A549 (cell line): ENCODE data around the gene HMGN3. TPM values are rescaled to one million over a fixed set of nuclear protein-coding genes. Genes with fewer than 3 reads are reported as not detected.

Source experiments
- ATAC-seq, 2 experiments: fragments of 200-7000 bp in 1 of 2; fragments of >200 bp in 1 of 2; cut with Nextera tagmentation in 1 of 2; cut with Tn5 transposase in 1 of 2; 3 replicates each; pipeline versions ENCODE4 v1.8.0 to v1.9.1; 2018 to 2020; ENCODE audit warnings: mild to moderate bottlenecking in 1 of 2, moderate library complexity in 1 of 2
- CTCF ChIA-PET: fragments of 300-600 bp; sonication (Branson Sonifier 250); formaldehyde crosslinking; extraction: SDS; loops from one replicate; lab custom pipeline; 2021; ENCODE audit warnings: antibody characterized with exemption, inconsistent platforms; lab: Yijun Ruan, JAX
- POLR2A ChIA-PET: fragments of 350-600 bp; formaldehyde crosslinking; extraction: SDS; loops from one replicate; lab custom pipeline; 2021; ENCODE audit warnings: antibody characterized with exemption, inconsistent platforms; lab: Yijun Ruan, JAX
- DNase-seq, 2 experiments: peaks; one replicate each; pipeline versions ENCODE4 v3.0.0 to v3.0.0-alpha.2; 2011 to 2016; ENCODE audit warnings: low read depth in 1 of 2, low spot score in 1 of 2
- FAIRE-seq: peaks from 2 replicates; lab custom pipeline; 2011; peaks lifted over from hg19 to GRCh38; lab: Jason Lieb, UNC
- H3K27ac ChIP-seq, 2 experiments: fragments of >200 bp; sonication (Bioruptor Twin); formaldehyde crosslinking; 3 replicates each; pipeline ENCODE4 v1.5.1; 2016 to 2017
- H3K4me1 ChIP-seq: fragments of >200 bp; sonication (Bioruptor Twin); formaldehyde crosslinking; 3 replicates; pipeline ENCODE4 v1.6.1; 2016
- H3K4me2 ChIP-seq: fragments of >200 bp; sonication (Bioruptor Twin); formaldehyde crosslinking; 3 replicates; pipeline ENCODE4 v1.6.1; 2016
- H3K4me3 ChIP-seq: fragments of >200 bp; sonication (Bioruptor Twin); formaldehyde crosslinking; 3 replicates; pipeline ENCODE4 v1.5.1; 2016
- H3K9me3 ChIP-seq: fragments of >200 bp; sonication (Bioruptor Twin); formaldehyde crosslinking; 3 replicates; pipeline ENCODE4 v1.6.1; 2016
- CHD2 ChIP-seq: fragments of 150-350 bp; IDR thresholded peaks from 2 replicates; pipeline ENCODE4 v1.6.1; 2014; ENCODE audit warnings: low read length; ENCODE audit not compliant: partially characterized antibody
- EHMT2 ChIP-seq: fragments of 200-600 bp; sonication (generic); IDR thresholded peaks from 2 replicates; pipeline ENCODE4 v1.6.1; 2016; ENCODE audit warnings: antibody characterized with exemption, low read depth, mild to moderate bottlenecking, moderate library complexity
- EP300 ChIP-seq, 2 experiments: fragments of >200 bp; sonication (Bioruptor Twin); formaldehyde crosslinking; IDR thresholded peaks; 2 replicates in 1 of 2; 3 replicates in 1 of 2; pipeline ENCODE4 v1.6.1; 2016 to 2017
- ESRRA ChIP-seq: fragments of 150-350 bp; IDR thresholded peaks from 2 replicates; pipeline ENCODE4 v1.6.1; 2014; ENCODE audit warnings: mild to moderate bottlenecking, low read length, borderline replicate concordance
- FOSB ChIP-seq: fragments of 250-450 bp; sonication (Bioruptor Pico); IDR thresholded peaks from 2 replicates; pipeline ENCODE4 v1.5.0; 2020; ENCODE audit warnings: mild to moderate bottlenecking, moderate library complexity
- GATA3 ChIP-seq: IDR thresholded peaks from 2 replicates; pipeline ENCODE4 v1.6.1; 2012; ENCODE audit warnings: borderline replicate concordance
- HOXA7 ChIP-seq: fragments of 250-450 bp; sonication (Bioruptor Pico); IDR thresholded peaks from 2 replicates; pipeline ENCODE4 v1.5.0; 2020; ENCODE audit warnings: mild to moderate bottlenecking, moderate library complexity
- HOXB5 ChIP-seq: fragments of 250-450 bp; sonication (Bioruptor Pico); IDR thresholded peaks from 2 replicates; pipeline ENCODE4 v1.5.0; 2020; ENCODE audit warnings: mild to moderate bottlenecking, moderate library complexity
- KDM1A ChIP-seq: fragments of 200-600 bp; sonication (generic); IDR thresholded peaks from 2 replicates; pipeline ENCODE4 v1.6.1; 2016; ENCODE audit warnings: low read depth, mild to moderate bottlenecking
- MAFK ChIP-seq: fragments of 450-650 bp; IDR thresholded peaks from 2 replicates; pipeline ENCODE4 v1.6.1; 2014; ENCODE audit not compliant: partially characterized antibody
- MYC ChIP-seq: IDR thresholded peaks from 2 replicates; pipeline ENCODE4 v1.6.1; 2012; ENCODE audit warnings: mild to moderate bottlenecking, inconsistent platforms, low read length, improper control_type of control experiment, borderline replicate concordance
- NPAS2 ChIP-seq: fragments of 250-450 bp; sonication (Bioruptor Pico); IDR thresholded peaks from 2 replicates; pipeline ENCODE4 v1.8.0; 2022; ENCODE audit warnings: mild to moderate bottlenecking, moderate library complexity, borderline replicate concordance
- NR3C1 ChIP-seq: fragments of >200 bp; sonication (Bioruptor Twin); formaldehyde crosslinking; IDR thresholded peaks from 3 replicates; pipeline ENCODE4 v1.6.1; 2017
- PHF8 ChIP-seq: fragments of 200-600 bp; sonication (generic); IDR thresholded peaks from 2 replicates; pipeline ENCODE4 v1.6.1; 2016; ENCODE audit warnings: low read depth, mild to moderate bottlenecking, antibody characterized with exemption, moderate library complexity, borderline replicate concordance
- POLR2A ChIP-seq: IDR thresholded peaks from 2 replicates; pipeline ENCODE4 v1.6.1; 2012; ENCODE audit warnings: mild to moderate bottlenecking, low read length
- RARB ChIP-seq: fragments of 250-450 bp; sonication (Bioruptor Pico); IDR thresholded peaks from 2 replicates; pipeline ENCODE4 v1.8.0; 2021; ENCODE audit warnings: mild to moderate bottlenecking, moderate library complexity
- RCOR1 ChIP-seq: fragments of 150-350 bp; IDR thresholded peaks from 2 replicates; pipeline ENCODE4 v1.6.1; 2014; ENCODE audit warnings: antibody characterized with exemption, low read length, low read depth
- RFX5 ChIP-seq: fragments of 450-650 bp; IDR thresholded peaks from 2 replicates; pipeline ENCODE4 v1.7.1; 2014; ENCODE audit warnings: antibody characterized with exemption, mild to moderate bottlenecking, moderate library complexity
- RNF2 ChIP-seq: fragments of 200-600 bp; sonication (generic); IDR thresholded peaks from 2 replicates; pipeline ENCODE4 v1.6.1; 2016; ENCODE audit warnings: low read depth, mild to moderate bottlenecking, antibody characterized with exemption, moderate library complexity, borderline replicate concordance
- SMC3 ChIP-seq: fragments of >200 bp; sonication (Bioruptor Twin); formaldehyde crosslinking; IDR thresholded peaks from 3 replicates; pipeline ENCODE4 v1.6.1; 2018; ENCODE audit warnings: inconsistent platforms
- TFCP2L1 ChIP-seq: fragments of 250-450 bp; sonication (Bioruptor Pico); IDR thresholded peaks from 2 replicates; pipeline ENCODE4 v1.5.0; 2021; ENCODE audit warnings: mild to moderate bottlenecking
- ZC3H11A ChIP-seq: fragments of 450-650 bp; IDR thresholded peaks from 2 replicates; pipeline ENCODE4 v1.6.1; 2014; ENCODE audit warnings: antibody characterized with exemption, mild to moderate bottlenecking
- ZSCAN20 ChIP-seq: fragments of 250-450 bp; sonication (Bioruptor Pico); IDR thresholded peaks from 2 replicates; pipeline ENCODE4 v1.8.0; 2022; ENCODE audit warnings: mild to moderate bottlenecking, moderate library complexity
- WGBS: methylation state at CpG from one replicate; pipeline ENCODE4 v1.1.6; 2017; ENCODE audit errors: missing lambda C conversion rate; 5-methylcytosine and 5-hydroxymethylcytosine counted together
- polyA plus RNA-seq, 4 experiments: library from polyadenylated mRNA; depleted of rRNA in 3 of 4; stranded (reverse); fragments of >200 nt; fragmentation: RNase III in 1 of 4; extraction: RNeasy Plus Mini Kit Qiagen cat#74134 plus additional on column Dnase treatment in 1 of 4; gene quantifications; 2 replicates in 3 of 4; 3 replicates in 1 of 4; pipeline ENCODE4 v1.2.3, GENCODE V29; 2011 to 2017
- TF ChIP-seq, protein P1 (sequence below): fragments of >200 bp; sonication (Bioruptor Twin); formaldehyde crosslinking; IDR thresholded peaks from 3 replicates; pipeline ENCODE4 v1.5.1; 2016
- TF ChIP-seq, protein P2 (sequence below): fragments of 250-450 bp; sonication (Bioruptor Pico); IDR thresholded peaks from 2 replicates; pipeline ENCODE4 v1.5.0; 2021; ENCODE audit warnings: mild to moderate bottlenecking, moderate library complexity, borderline replicate concordance
- TF ChIP-seq, protein P3 (sequence below): fragments of 250-450 bp; sonication (Bioruptor Pico); IDR thresholded peaks from 2 replicates; pipeline ENCODE4 v1.5.0; 2020; ENCODE audit warnings: low read depth, mild to moderate bottlenecking, moderate library complexity
- TF ChIP-seq, protein P4 (sequence below): fragments of 150-350 bp; IDR thresholded peaks from 2 replicates; pipeline ENCODE4 v1.6.1; 2014; ENCODE audit warnings: low read depth, mild to moderate bottlenecking, low read length

The HMGN3 gene
- polyA plus RNA-seq, 2 of the 4 experiments (the other 2 are of a cell fraction) = 94.2 to 102 TPM

DNA sequence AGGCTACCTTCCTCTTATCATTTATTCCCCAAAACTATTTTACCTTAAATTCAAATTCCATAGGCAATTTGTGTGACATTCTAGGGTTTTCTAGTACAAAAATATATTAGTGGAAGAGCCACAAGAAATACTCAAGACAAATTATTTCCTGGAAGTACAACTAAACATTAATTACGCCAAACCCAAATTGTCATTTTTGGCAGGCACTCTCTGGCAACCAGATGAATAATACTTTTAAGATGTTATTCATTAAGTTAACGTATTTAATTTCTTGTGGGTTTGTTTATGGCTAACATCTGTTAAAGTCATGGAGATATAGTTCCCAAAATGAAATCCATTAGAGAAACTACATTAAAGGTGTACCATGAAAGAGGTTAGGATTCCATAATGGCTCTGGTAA is 40.5 kb downstream of the HMGN3 start (continued):
- TF ChIP-seq RCOR1 (no peak), GATA3 (no peak), RFX5 (no peak), NPAS2 (CRISPR knock-in tag) (no peak), EP300 (IDR thresholded peaks at IDR 0.05) (no peak), TFCP2L1 (CRISPR knock-in tag) (no peak), HOXB5 (CRISPR knock-in tag) (no peak), MYC (no peak), PHF8 (no peak), POLR2A (no peak), MAFK (no peak)
- TF ChIP-seq, protein P1, sequence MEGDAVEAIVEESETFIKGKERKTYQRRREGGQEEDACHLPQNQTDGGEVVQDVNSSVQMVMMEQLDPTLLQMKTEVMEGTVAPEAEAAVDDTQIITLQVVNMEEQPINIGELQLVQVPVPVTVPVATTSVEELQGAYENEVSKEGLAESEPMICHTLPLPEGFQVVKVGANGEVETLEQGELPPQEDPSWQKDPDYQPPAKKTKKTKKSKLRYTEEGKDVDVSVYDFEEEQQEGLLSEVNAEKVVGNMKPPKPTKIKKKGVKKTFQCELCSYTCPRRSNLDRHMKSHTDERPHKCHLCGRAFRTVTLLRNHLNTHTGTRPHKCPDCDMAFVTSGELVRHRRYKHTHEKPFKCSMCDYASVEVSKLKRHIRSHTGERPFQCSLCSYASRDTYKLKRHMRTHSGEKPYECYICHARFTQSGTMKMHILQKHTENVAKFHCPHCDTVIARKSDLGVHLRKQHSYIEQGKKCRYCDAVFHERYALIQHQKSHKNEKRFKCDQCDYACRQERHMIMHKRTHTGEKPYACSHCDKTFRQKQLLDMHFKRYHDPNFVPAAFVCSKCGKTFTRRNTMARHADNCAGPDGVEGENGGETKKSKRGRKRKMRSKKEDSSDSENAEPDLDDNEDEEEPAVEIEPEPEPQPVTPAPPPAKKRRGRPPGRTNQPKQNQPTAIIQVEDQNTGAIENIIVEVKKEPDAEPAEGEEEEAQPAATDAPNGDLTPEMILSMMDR = no peak
- TF ChIP-seq, all 56 proteins: peak for 0

DNA sequence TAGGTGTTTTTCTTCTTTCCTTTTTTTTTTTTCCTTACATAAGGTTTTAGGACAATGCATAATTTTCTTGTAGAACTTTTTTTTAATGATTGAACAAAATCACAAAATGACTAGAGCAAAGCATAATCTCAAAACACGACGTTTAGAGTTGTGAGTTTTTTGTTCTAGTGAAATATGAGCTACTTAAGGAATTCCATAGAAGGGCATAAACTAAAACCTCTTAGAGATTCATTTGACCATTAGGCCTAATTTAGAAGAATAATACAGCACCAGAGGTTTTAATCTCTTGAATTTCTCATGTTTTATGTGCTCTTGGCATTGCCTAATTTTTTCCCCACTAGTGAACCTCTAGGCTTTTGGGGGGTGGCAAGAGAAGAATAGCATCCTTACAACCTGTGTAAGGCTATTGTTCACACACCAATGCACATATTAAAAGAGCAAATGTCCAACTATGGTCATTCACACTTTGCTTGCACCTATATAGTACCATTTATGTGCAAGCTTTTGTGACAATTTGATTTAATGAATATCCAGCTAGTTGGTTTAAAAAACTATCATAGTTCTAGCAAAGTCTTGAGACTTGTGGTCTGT is 44.6 kb downstream of the HMGN3 start:
- no peak overlapping the region for H3K27ac ChIP-seq
- H3K9me3 ChIP-seq = no peaks in the 10 kb centered on the region
- no peak for TF ChIP-seq MAFK
- no peak for DNase-seq
- POLR2A ChIA-PET = no interaction called here
- ATAC-seq = no peak
- 64% methylated on average over 2 of the region's 2 CpGs for WGBS
- no peak overlapping the region for H3K4me2 ChIP-seq
- no peaks in the 10 kb centered on the region for H3K4me1 ChIP-seq
- no peak overlapping the region for H3K4me3 ChIP-seq
- CTCF ChIA-PET = no interaction called here
- no peak for FAIRE-seq

DNA sequence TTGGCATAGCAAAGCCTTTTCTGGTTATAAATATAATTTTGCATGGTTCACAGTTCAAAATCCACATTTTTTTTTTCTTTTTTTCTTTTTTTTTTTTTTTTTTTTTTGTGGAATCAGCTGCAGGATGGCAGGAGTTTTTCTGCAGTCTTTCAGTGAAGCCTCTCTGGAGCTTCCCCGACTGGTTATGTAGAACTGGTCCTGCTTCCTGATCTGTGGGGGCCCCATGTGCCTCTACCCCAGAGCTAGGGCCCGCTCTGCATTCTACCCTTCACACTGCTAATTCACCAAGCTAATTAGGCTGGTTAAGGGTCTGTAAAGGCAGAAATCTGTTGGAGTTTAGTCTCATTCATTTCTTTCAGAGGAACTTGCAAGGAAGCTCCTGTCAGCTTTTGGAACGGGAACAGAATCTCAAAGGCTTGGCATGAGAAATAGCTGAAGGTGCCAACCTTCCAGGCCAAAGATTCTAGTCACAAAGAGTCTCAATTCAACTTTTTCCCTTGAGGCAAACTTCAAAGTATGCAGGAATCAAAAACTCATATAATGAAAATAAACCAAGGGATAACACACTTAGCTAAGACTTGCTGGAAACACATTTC is 45.5 kb downstream of the HMGN3 start:
- H3K4me1 ChIP-seq = no peaks in the 10 kb centered on the region
- FAIRE-seq = no peak
- H3K4me3 ChIP-seq = no peak overlapping the region
- no peak overlapping the region for H3K27ac ChIP-seq
- no peak for DNase-seq
- TF ChIP-seq RCOR1 (no peak), HOXA7 (CRISPR knock-in tag) (no peak), EHMT2 (no peak), RARB (CRISPR knock-in tag) (no peak), NPAS2 (CRISPR knock-in tag) (no peak), ZC3H11A (no peak), ESRRA (no peak), SMC3 (no peak), FOSB (CRISPR knock-in tag) (no peak), GATA3 (no peak), RNF2 (no peak), RFX5 (no peak), KDM1A (no peak), CHD2 (no peak), TFCP2L1 (CRISPR knock-in tag) (no peak), ZSCAN20 (no peak), NR3C1 (no peak)
- TF ChIP-seq, protein P2, sequence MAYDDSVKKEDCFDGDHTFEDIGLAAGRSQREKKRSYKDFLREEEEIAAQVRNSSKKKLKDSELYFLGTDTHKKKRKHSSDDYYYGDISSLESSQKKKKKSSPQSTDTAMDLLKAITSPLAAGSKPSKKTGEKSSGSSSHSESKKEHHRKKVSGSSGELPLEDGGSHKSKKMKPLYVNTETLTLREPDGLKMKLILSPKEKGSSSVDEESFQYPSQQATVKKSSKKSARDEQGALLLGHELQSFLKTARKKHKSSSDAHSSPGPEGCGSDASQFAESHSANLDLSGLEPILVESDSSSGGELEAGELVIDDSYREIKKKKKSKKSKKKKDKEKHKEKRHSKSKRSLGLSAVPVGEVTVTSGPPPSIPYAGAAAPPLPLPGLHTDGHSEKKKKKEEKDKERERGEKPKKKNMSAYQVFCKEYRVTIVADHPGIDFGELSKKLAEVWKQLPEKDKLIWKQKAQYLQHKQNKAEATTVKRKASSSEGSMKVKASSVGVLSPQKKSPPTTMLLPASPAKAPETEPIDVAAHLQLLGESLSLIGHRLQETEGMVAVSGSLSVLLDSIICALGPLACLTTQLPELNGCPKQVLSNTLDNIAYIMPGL (CRISPR knock-in tag) = no peak
- TF ChIP-seq, protein P3, sequence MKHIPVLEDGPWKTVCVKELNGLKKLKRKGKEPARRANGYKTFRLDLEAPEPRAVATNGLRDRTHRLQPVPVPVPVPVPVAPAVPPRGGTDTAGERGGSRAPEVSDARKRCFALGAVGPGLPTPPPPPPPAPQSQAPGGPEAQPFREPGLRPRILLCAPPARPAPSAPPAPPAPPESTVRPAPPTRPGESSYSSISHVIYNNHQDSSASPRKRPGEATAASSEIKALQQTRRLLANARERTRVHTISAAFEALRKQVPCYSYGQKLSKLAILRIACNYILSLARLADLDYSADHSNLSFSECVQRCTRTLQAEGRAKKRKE (CRISPR knock-in tag) = no peak
- TF ChIP-seq, protein P4, sequence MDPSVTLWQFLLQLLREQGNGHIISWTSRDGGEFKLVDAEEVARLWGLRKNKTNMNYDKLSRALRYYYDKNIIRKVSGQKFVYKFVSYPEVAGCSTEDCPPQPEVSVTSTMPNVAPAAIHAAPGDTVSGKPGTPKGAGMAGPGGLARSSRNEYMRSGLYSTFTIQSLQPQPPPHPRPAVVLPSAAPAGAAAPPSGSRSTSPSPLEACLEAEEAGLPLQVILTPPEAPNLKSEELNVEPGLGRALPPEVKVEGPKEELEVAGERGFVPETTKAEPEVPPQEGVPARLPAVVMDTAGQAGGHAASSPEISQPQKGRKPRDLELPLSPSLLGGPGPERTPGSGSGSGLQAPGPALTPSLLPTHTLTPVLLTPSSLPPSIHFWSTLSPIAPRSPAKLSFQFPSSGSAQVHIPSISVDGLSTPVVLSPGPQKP = no peak
- ChIA-PET CTCF (interaction anchor here (0.9 kb wide), 1 partner anchor 12 kb away, joined by 3 read pairs; no protein-coding TSS in a partner anchor), POLR2A (no interaction called here)
- no peak overlapping the region for H3K4me2 ChIP-seq
- no peaks in the 10 kb centered on the region for H3K9me3 ChIP-seq
- 53% methylated on average over 3 of the region's 3 CpGs for WGBS
- ATAC-seq = no peak
